ENCODE measurements around the gene RAPGEF6. TPM values are rescaled to one million over a fixed set of nuclear protein-coding genes. Genes with fewer than 3 reads are reported as not detected.
A peak's percentile ranks its signal among the peaks of the same experiment; 100 is the strongest.

Gene RAPGEF6
- total and polyA plus RNA-seq, 9 of the 15 experiments (the other 6 are each of a cell fraction or from before 2014, with no cell fraction given) = 2.7 to 23.4 (median 12.7) TPM

DNA sequence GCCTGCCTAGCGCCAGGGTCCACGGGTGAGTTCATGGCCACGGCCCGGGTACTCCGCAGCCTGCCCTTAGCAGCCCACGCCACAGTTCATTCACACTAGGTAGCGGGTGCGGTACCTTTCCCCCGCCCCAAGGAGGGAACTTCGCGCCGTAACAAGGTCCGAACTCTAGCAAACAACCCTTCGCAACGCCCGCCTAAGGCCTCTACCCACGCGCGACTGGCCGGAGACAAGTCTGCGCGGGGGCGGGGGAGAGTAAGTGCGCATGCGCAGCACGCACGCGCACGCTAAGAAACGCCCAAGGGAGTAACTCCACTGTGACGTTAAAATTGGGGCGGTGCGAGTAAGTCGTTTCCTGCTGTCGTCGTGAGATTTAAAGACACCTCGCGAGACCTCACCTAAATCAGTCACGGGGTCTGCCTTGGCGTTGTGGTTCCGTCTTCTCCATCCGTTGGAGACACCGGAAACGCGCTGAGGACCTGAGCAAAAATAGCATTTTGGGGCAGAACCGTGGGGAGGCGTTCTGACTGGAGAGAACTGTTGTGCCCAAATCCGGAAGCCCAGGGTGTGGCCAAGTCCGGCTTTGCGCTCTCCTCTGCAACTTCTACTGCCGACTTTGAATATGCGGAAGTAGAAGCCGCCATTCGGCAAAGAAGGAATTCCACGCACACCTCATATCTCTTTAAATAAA is at the start of gene RAPGEF6 (continued):
- TF ChIP-seq, protein P1, sequence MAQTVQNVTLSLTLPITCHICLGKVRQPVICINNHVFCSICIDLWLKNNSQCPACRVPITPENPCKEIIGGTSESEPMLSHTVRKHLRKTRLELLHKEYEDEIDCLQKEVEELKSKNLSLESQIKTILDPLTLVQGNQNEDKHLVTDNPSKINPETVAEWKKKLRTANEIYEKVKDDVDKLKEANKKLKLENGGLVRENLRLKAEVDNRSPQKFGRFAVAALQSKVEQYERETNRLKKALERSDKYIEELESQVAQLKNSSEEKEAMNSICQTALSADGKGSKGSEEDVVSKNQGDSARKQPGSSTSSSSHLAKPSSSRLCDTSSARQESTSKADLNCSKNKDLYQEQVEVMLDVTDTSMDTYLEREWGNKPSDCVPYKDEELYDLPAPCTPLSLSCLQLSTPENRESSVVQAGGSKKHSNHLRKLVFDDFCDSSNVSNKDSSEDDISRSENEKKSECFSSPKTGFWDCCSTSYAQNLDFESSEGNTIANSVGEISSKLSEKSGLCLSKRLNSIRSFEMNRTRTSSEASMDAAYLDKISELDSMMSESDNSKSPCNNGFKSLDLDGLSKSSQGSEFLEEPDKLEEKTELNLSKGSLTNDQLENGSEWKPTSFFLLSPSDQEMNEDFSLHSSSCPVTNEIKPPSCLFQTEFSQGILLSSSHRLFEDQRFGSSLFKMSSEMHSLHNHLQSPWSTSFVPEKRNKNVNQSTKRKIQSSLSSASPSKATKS (CRISPR knock-in tag; IDR thresholded peaks at IDR 0.05) = no peak
- TF ChIP-seq HNRNPUL1 (IDR thresholded peaks at IDR 0.05; ENCODE audit: low read length) (no peak), TOE1 (IDR thresholded peaks at IDR 0.05; ENCODE audit: borderline replicate concordance) (peak; percentile 95), TOE1 (CRISPR knock-in tag; IDR thresholded peaks at IDR 0.05; ENCODE audit: borderline replicate concordance, low read depth) (no peak), ZNF12 (CRISPR knock-in tag; IDR thresholded peaks at IDR 0.05) (0 out of 2 replicates have a peak, but pooled peaks have one; percentile 4), KDM1A (IDR thresholded peaks at IDR 0.05) (no peak), TBP (optimal IDR thresholded peaks at IDR 0.05; ENCODE audit: low read depth, low read length) (peak; percentile 82), RBM17 (IDR thresholded peaks at IDR 0.05; ENCODE audit: borderline replicate concordance, low read depth, low read length) (no peak), KAT8 (IDR thresholded peaks at IDR 0.05; ENCODE audit: low read depth) (no peak), SIX5 (IDR thresholded peaks at IDR 0.05; ENCODE audit: borderline replicate concordance in 1 of 2, insufficient read depth in 1 of 2, low read depth in 1 of 2, low read length in 2 of 2) (no peak), GABPA (tag; conservative IDR thresholded peaks at IDR 0.05; ENCODE audit: low read depth) (peak; percentile 93), ZFP36 (IDR thresholded peaks at IDR 0.05; ENCODE audit: low read depth, low read length, partially characterized antibody) (peak; percentile 61)
- TF ChIP-seq, protein P2, sequence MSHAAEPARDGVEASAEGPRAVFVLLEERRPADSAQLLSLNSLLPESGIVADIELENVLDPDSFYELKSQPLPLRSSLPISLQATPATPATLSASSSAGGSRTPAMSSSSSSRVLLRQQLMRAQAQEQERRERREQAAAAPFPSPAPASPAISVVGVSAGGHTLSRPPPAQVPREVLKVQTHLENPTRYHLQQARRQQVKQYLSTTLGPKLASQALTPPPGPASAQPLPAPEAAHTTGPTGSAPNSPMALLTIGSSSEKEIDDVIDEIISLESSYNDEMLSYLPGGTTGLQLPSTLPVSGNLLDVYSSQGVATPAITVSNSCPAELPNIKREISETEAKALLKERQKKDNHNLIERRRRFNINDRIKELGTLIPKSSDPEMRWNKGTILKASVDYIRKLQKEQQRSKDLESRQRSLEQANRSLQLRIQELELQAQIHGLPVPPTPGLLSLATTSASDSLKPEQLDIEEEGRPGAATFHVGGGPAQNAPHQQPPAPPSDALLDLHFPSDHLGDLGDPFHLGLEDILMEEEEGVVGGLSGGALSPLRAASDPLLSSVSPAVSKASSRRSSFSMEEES (CRISPR knock-in tag; IDR thresholded peaks at IDR 0.05) = peak; percentile 89
- TF ChIP-seq, protein P3, sequence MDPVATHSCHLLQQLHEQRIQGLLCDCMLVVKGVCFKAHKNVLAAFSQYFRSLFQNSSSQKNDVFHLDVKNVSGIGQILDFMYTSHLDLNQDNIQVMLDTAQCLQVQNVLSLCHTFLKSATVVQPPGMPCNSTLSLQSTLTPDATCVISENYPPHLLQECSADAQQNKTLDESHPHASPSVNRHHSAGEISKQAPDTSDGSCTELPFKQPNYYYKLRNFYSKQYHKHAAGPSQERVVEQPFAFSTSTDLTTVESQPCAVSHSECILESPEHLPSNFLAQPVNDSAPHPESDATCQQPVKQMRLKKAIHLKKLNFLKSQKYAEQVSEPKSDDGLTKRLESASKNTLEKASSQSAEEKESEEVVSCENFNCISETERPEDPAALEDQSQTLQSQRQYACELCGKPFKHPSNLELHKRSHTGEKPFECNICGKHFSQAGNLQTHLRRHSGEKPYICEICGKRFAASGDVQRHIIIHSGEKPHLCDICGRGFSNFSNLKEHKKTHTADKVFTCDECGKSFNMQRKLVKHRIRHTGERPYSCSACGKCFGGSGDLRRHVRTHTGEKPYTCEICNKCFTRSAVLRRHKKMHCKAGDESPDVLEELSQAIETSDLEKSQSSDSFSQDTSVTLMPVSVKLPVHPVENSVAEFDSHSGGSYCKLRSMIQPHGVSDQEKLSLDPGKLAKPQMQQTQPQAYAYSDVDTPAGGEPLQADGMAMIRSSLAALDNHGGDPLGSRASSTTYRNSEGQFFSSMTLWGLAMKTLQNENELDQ (CRISPR knock-in tag; IDR thresholded peaks at IDR 0.05; ENCODE audit: borderline replicate concordance) = no peak
- TF ChIP-seq, protein P4, sequence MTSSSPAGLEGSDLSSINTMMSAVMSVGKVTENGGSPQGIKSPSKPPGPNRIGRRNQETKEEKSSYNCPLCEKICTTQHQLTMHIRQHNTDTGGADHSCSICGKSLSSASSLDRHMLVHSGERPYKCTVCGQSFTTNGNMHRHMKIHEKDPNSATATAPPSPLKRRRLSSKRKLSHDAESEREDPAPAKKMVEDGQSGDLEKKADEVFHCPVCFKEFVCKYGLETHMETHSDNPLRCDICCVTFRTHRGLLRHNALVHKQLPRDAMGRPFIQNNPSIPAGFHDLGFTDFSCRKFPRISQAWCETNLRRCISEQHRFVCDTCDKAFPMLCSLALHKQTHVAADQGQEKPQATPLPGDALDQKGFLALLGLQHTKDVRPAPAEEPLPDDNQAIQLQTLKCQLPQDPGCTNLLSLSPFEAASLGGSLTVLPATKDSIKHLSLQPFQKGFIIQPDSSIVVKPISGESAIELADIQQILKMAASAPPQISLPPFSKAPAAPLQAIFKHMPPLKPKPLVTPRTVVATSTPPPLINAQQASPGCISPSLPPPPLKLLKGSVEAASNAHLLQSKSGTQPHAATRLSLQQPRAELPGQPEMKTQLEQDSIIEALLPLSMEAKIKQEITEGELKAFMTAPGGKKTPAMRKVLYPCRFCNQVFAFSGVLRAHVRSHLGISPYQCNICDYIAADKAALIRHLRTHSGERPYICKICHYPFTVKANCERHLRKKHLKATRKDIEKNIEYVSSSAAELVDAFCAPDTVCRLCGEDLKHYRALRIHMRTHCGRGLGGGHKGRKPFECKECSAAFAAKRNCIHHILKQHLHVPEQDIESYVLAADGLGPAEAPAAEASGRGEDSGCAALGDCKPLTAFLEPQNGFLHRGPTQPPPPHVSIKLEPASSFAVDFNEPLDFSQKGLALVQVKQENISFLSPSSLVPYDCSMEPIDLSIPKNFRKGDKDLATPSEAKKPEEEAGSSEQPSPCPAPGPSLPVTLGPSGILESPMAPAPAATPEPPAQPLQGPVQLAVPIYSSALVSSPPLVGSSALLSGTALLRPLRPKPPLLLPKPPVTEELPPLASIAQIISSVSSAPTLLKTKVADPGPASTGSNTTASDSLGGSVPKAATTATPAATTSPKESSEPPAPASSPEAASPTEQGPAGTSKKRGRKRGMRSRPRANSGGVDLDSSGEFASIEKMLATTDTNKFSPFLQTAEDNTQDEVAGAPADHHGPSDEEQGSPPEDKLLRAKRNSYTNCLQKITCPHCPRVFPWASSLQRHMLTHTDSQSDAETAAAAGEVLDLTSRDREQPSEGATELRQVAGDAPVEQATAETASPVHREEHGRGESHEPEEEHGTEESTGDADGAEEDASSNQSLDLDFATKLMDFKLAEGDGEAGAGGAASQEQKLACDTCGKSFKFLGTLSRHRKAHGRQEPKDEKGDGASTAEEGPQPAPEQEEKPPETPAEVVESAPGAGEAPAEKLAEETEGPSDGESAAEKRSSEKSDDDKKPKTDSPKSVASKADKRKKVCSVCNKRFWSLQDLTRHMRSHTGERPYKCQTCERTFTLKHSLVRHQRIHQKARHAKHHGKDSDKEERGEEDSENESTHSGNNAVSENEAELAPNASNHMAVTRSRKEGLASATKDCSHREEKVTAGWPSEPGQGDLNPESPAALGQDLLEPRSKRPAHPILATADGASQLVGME (CRISPR knock-in tag; IDR thresholded peaks at IDR 0.05) = no peak

Data from K562 (cell line).